Common myeloid progenitor, CD34-positive (primary cell): Measurements from ENCODE around the gene CBR1.

ENCODE experiments used
- CTCF ChIA-PET: fragments of 350-600 bp; sonication (Branson Sonifier 250); formaldehyde crosslinking; loops from one replicate; lab custom pipeline; 2021; ENCODE audit warnings: antibody characterized with exemption; lab: Charles Lee
- POLR2A ChIA-PET: fragments of 350-600 bp; sonication (Branson Sonifier 250); formaldehyde crosslinking; loops from one replicate; lab custom pipeline; 2021; ENCODE audit warnings: antibody characterized with exemption; lab: Charles Lee
- DNase-seq, 3 donors: peaks; one replicate each; pipeline versions ENCODE4 v3.0.0 to v3.0.0-alpha.2; 2013
- H3K27ac ChIP-seq, 2 experiments: 1 replicate in 1 of 2; 2 replicates in 1 of 2; pipeline ENCODE4 v1.7.0; 2013; ENCODE audit warnings: inconsistent platforms in 2 of 2, low read length in 2 of 2, mild to moderate bottlenecking in 2 of 2, low read depth in 1 of 2, moderate library complexity in 1 of 2; ENCODE audit not compliant: severe bottlenecking in 2 of 2, insufficient read depth in 1 of 2, poor library complexity in 1 of 2
- H3K27me3 ChIP-seq, 5 experiments: replicated peaks in 2 of 5; 1 replicate in 3 of 5; 2 replicates in 2 of 5; pipeline versions ENCODE4 v1.6.1 to v1.7.0; 2013; ENCODE audit warnings: low read length in 4 of 5, mild to moderate bottlenecking in 2 of 5, moderate library complexity in 2 of 5, inconsistent platforms in 1 of 5; ENCODE audit not compliant: insufficient read depth in 5 of 5, control insufficient read depth in 4 of 5
- H3K36me3 ChIP-seq, 4 experiments: 1 replicate in 2 of 4; 2 replicates in 2 of 4; pipeline versions ENCODE4 v1.6.1 to v1.7.0; 2013; ENCODE audit warnings: low read length in 3 of 4, control low read depth in 1 of 4, mild to moderate bottlenecking in 1 of 4; ENCODE audit not compliant: control insufficient read depth in 4 of 4, insufficient read depth in 4 of 4
- H3K4me1 ChIP-seq, 4 experiments: 1 replicate in 3 of 4; 2 replicates in 1 of 4; pipeline versions ENCODE4 v1.6.1 to v1.7.1; 2013; ENCODE audit warnings: low read length in 3 of 4, mild to moderate bottlenecking in 3 of 4, control low read depth in 1 of 4, inconsistent platforms in 1 of 4, moderate library complexity in 1 of 4; ENCODE audit not compliant: control insufficient read depth in 4 of 4, insufficient read depth in 4 of 4; ENCODE audit errors: control extremely low read depth in 1 of 4
- H3K4me3 ChIP-seq, 7 experiments: 1 replicate in 4 of 7; 2 replicates in 3 of 7; pipeline versions ENCODE4 v1.5.1 to v1.7.0; 2013; ENCODE audit warnings: mild to moderate bottlenecking in 7 of 7, low read length in 6 of 7, moderate library complexity in 6 of 7, inconsistent platforms in 2 of 7, low read depth in 2 of 7, control low read depth in 1 of 7; ENCODE audit not compliant: insufficient read depth in 4 of 7, control insufficient read depth in 1 of 7; ENCODE audit errors: extremely low read depth in 1 of 7
- H3K9me3 ChIP-seq, 5 experiments: 1 replicate in 4 of 5; 2 replicates in 1 of 5; pipeline versions ENCODE4 v1.6.1 to v1.7.1; 2013; ENCODE audit warnings: low read length in 4 of 5, mild to moderate bottlenecking in 2 of 5, inconsistent platforms in 1 of 5, low read depth in 1 of 5, moderate library complexity in 1 of 5; ENCODE audit not compliant: control insufficient read depth in 4 of 5, insufficient read depth in 2 of 5; ENCODE audit errors: control extremely low read depth in 1 of 5
- WGBS: methylation state at CpG from one replicate; pipeline ENCODE4 v1.1.5; 2013; ENCODE audit not compliant: insufficient coverage; 5-methylcytosine and 5-hydroxymethylcytosine counted together

The CBR1 gene

GRCh38 chr21:36048357-36048756 is 21.5 kb upstream of the CBR1 start:
- Histone ChIP-seq H3K9me3 (no peaks in the 10 kb centered on the region), H3K27ac (no peak overlapping the region), H3K4me3 (no peak overlapping the region), H3K27me3 (no peaks in the 10 kb centered on the region), H3K4me1 (no peaks in the 10 kb centered on the region), H3K36me3 (peaks cover 18 to 70% (median 44%) of the 10 kb centered on the region in 4 experiments)
- DNase-seq = no peak
- ChIA-PET POLR2A (no interaction called here), CTCF (interaction anchor here (1.0 to 1.6 kb wide), 2 partner anchors 9 kb away, joined by 3 to 4 read pairs; no protein-coding TSS in a partner anchor)
- 100% methylated on average over 3 of the region's 7 CpGs for WGBS

DNA sequence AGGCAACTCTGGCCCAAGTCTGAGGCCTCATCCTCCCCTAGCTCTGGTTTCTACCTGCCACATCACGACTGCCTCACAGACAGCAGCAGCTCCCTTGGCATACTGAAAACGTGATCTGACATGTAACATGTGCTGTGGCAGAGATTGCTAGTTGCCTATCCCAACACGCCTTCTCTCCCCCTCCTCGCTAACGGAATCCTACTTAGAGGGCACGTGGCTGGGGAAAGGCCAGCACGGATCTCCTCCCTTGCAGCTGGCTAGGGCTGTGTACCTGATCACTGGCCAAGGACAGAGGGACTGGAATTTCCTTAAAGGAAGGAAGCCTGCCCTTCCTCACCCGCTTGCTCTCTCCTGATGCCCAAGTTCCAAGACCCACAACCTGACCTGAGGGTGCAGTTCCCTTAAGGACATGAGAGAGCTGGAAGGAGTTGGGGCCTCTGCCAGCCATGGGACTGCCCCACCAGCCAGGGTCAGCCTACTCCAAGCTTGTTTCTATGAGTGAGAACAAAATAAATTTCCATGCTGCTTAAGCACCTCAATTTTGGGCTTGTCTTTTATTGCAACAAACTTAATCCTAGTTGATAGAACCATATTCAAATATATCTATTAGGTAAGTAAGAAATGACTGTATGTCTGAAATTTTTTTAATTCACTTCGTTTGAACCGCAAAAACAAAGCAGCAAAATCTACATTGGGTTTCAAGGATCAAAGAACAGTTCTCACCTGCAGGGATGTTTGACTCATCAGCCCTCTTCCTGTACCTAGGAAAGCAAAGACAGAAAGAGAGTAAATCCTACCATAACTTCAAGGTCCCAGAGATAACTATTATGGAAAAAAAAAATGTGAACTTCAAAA is 16.7 kb upstream of the CBR1 start:
- ChIA-PET CTCF (interaction anchor here (0.6 to 2.4 kb wide), 4 partner anchors 23 to 59 kb away, joined by 3 to 8 read pairs (median 5); no protein-coding TSS in a partner anchor), POLR2A (interaction anchor here (0.5 kb wide), 1 partner anchor 21 kb away, joined by 3 read pairs; no protein-coding TSS in a partner anchor)
- no peaks in the 10 kb centered on the region for H3K9me3 ChIP-seq
- no peak overlapping the region for H3K27ac ChIP-seq
- WGBS = 86% methylated on average over 9 of the region's 10 CpGs
- H3K36me3 ChIP-seq = peaks cover 29 to 65% (median 46%) of the 10 kb centered on the region in 4 experiments
- no peak overlapping the region for H3K4me3 ChIP-seq
- no peaks in the 10 kb centered on the region for H3K27me3 ChIP-seq
- DNase-seq = no peak
- H3K4me1 ChIP-seq = no peaks in the 10 kb centered on the region

DNA sequence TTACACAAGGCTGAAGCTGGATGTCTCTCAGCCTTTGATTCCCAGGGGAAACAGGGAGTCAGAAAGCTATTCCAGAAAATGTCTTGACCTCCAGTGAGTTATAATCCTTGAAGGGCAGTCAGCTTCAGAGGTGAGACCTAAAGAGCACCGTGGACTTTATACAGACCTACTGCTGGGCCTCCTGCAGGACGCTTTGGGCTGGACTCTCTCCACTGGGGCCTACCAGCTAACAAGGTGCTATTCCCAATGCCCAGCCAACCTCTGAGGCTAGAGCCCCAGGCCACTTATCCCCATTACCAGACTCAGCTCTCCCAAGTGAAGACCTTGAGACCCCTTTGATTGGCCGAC is 16.1 kb upstream of the CBR1 start:
- ChIA-PET CTCF (interaction anchor here (0.6 to 1.6 kb wide), 6 partner anchors 13 to 100 kb away, joined by 3 to 7 read pairs (median 3); no protein-coding TSS in a partner anchor), POLR2A (interaction anchor here (0.5 kb wide), 1 partner anchor 20 kb away, joined by 3 read pairs; no protein-coding TSS in a partner anchor)
- H3K27me3 ChIP-seq = no peaks in the 10 kb centered on the region
- WGBS = 97% methylated on average over 3 of the region's 3 CpGs
- no peak for DNase-seq
- H3K4me3 ChIP-seq = no peak overlapping the region
- no peaks in the 10 kb centered on the region for H3K4me1 ChIP-seq
- peaks cover 31 to 60% (median 44%) of the 10 kb centered on the region in 4 experiments for H3K36me3 ChIP-seq
- peak overlapping the region in 1 of 2 experiments; percentile 3 for H3K27ac ChIP-seq
- no peaks in the 10 kb centered on the region for H3K9me3 ChIP-seq

DNA sequence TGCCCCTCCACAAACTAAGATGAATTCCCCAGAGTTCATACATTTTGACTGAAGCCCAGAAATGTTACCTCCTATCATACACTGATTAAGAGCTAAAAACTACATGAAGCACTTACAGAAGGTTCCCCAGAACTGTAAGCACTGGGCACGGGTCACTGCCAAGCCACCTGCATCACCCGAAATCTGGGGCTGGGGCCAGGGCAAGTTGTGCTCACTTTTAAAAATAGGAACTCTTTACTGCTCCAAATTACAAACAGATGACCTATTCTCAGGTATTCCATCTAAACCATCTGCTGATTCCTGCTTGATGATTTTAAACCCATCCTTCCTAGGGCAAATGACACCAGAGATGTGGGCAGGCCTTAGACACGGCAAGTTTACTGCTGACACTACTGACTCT is 14.3 kb upstream of the CBR1 start:
- WGBS = 100% methylated on average over 3 of the region's 3 CpGs
- no peaks in the 10 kb centered on the region for H3K9me3 ChIP-seq
- DNase-seq = no peak
- H3K27ac ChIP-seq = no peak overlapping the region
- no peaks in the 10 kb centered on the region for H3K27me3 ChIP-seq
- H3K36me3 ChIP-seq = peaks cover 28 to 53% (median 37%) of the 10 kb centered on the region in 4 experiments
- H3K4me1 ChIP-seq = peaks cover 0 to 12% (median 6%) of the 10 kb centered on the region in 4 experiments
- H3K4me3 ChIP-seq = no peak overlapping the region
- CTCF ChIA-PET = interaction anchor here (1.5 kb wide), 1 partner anchor 57 kb away, joined by 5 read pairs; no protein-coding TSS in a partner anchor
- POLR2A ChIA-PET = no interaction called here

DNA sequence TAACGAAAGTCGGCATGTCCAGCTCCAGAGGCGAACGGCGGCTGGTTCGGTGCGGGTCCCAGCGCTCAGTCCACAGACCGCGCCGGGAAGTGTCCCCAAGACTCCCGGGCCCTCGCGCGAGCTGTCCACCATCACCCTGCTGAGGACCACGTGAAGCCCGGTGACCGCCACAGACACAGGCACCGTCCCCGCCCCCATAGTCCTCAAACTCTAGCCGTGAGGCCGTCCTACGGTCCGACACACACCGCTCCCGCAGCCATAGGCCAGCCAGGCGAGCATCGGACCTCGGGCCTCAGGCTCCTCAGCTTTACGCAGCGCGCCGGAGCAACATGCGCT is 10.0 kb upstream of the CBR1 start:
- DNase-seq = no peak
- H3K27me3 ChIP-seq = no peaks in the 10 kb centered on the region
- H3K27ac ChIP-seq = peak overlapping the region; percentile 74 to 92
- ChIA-PET POLR2A (interaction anchor here (1.2 kb wide), 1 partner anchor 45 kb away, joined by 4 read pairs; no protein-coding TSS in a partner anchor), CTCF (interaction anchor here (0.8 to 3.5 kb wide), 7 partner anchors 10 to 67 kb away, joined by 3 to 19 read pairs (median 4); partner anchors contain the start of gene CBR1)
- H3K36me3 ChIP-seq = peaks cover 19 to 25% (median 21%) of the 10 kb centered on the region in 4 experiments
- peak overlapping the region; percentile 79 to 98 (median 87) for H3K4me3 ChIP-seq
- no peaks in the 10 kb centered on the region for H3K9me3 ChIP-seq
- peaks cover 0 to 17% (median 10%) of the 10 kb centered on the region in 4 experiments for H3K4me1 ChIP-seq
- WGBS = under 1% methylated on average over 29 of the region's 34 CpGs

GRCh38 chr21:36060159-36060921 is 9.5 kb upstream of the CBR1 start, which contains the start of gene SETD4:
Gene SETD4, minus strand, starts transcription at chr21:36060526. Its CDS starts 1,638 bp downstream, at chr21:36058888.
- H3K9me3 ChIP-seq = no peaks in the 10 kb centered on the region
- DNase-seq = peak; percentile 91 to 93 (median 93)
- ChIA-PET CTCF (interaction anchor here (0.8 to 3.5 kb wide), 8 partner anchors 9 to 67 kb away, joined by 3 to 19 read pairs (median 3); partner anchors contain the start of gene CBR1), POLR2A (interaction anchor here (0.7 to 1.2 kb wide), 2 partner anchors 16 to 44 kb away, joined by 3 to 4 read pairs; no protein-coding TSS in a partner anchor)
- peak within 1 kb of the TSS; percentile 74 to 92 for H3K27ac ChIP-seq
- 0% methylated on average over 50 of the region's 57 CpGs for WGBS
- peak within 1 kb of the TSS; percentile 79 to 98 (median 87) for H3K4me3 ChIP-seq
- peaks cover 17 to 21% (median 18%) of the 10 kb centered on the region in 4 experiments for H3K36me3 ChIP-seq
- no peaks in the 10 kb centered on the region for H3K27me3 ChIP-seq
- H3K4me1 ChIP-seq = peaks cover 0 to 17% (median 10%) of the 10 kb centered on the region in 4 experiments
